Cortex of kidney (tissue), 1 donor: ENCODE results near the gene NWD2.

ENCODE experiments used
- DNase-seq: peaks from one replicate; lab custom pipeline; 2025; lab: John Stamatoyannopoulos, UW

NWD2 gene

GRCh38 chr4:37438564-37439279 lies 194.2 kb downstream of the NWD2 start:
- no peak for DNase-seq

DNA sequence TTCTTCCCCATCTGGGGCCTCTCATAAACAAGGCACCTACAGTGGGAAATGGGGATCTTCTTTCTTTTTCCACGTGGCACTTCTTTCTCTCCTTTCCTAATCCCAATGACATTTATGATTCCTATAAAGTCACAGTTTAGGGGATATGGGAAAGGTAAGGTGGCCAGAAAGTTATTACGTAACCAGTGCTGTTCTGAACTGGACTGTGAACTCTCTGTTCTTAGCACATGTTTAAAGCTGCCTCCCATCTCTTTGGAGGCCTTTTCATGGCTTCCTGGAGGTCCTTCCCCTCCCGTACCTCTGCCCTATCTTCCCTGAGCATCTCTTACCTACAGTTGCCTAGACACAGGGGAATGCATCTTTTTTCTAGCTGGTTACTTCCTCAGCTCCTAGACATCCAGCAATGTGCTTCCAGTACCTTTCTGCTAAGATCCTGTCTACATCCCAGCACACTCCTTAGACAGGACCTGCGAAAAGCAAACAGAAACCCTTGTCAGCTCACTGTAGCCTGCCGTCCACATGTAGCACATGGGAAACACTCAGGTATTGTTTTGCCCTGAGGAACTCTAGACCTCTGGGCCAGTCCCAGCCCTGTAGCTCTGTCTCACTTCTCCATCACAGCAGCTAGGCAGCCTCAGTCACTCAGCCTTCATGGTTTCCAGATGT lies 195.4 kb downstream of the NWD2 start:
- DNase-seq, result no peak

DNA sequence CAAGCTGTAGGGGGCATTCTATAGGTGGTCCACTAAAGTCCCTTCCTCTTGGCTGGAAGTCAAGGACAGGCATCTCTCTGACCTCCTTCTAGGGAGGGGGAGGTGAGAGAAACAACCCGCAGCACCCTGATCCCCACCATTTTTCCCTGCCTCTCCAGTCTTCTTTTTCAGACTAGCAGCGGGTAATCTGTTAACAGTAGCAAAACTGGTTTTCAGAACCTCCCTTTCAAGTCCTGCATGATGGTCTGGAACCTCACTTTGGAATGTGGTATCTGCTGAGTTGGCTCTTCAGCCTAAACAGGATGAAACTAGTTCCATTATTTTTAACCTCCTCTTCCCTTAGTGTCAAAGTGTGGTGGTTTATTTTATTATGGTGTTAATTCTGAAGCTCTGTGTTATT lies 196.0 kb downstream of the NWD2 start:
- DNase-seq, result no peak

DNA sequence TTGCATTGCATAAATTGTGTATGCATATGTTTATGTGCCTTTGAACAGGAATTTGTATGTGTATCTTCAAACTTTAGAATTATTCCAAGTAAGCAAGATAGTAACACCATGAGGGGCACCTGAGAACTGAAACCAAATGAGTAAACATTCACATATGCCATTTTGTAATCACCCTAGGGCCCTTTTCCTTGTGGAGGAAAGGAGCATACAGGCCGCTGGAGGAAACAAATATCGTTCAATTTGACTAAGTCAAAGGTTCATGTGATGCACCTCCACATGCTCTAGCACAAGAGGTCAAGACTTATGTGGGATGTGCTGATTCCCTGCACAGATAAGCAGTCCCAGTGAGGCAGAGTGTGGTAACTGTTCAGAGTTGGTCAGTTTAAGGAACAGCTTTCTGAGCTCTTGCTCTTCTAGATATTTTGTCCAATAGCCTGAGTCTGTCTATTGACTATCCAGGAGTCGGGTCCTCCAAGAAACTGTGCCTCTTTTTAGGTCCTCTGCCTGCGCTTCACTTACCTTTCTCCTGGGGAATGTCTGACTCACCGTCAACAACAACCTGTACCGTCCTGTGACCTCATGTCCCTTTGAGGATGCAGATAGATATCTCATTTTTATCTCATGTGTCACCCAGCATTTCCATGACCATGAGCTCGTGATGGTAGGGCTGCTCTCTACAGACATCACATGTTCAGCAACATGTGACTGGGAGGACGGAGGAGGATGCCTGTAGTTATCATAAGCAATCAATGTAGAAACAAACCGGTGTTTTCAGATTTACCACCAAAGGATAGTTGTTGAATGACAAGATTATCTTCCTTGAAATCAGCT lies 196.9 kb downstream of the NWD2 start:
- DNase-seq, result no peak

- no peak for DNase-seq
Measured at GRCh38 chr4:37442062-37442323, 197.4 kb downstream of the NWD2 start.

- no peak for DNase-seq
Measured at GRCh38 chr4:37443137-37443536, 198.6 kb downstream of the NWD2 start.

- DNase-seq, result no peak
Measured at GRCh38 chr4:37445023-37445422, 200.5 kb downstream of the NWD2 start.

- DNase-seq, result no peak
Measured at GRCh38 chr4:37446016-37446415, 201.5 kb downstream of the NWD2 start.

DNA sequence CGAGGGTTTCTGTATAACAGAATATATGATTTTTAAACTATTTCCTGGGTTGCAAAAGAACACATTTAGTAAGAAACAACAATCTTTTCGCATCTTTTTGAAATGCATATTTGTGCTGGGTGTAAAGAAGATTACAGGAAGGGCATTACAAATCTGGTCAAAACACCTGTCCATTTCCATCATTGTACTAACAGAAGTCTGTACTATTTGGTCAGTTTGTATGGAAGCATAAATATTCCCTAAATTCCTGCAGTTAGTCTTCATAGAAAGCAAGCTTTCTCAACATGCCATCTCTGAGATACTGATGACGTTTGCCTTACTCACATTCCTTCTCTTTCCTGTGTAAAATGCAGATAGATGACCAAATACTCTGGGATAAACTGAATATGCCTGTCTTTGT lies 203.3 kb downstream of the NWD2 start:
- DNase-seq, result no peak

- no peak for DNase-seq
Measured at GRCh38 chr4:37450309-37450708, 205.8 kb downstream of the NWD2 start.

DNA sequence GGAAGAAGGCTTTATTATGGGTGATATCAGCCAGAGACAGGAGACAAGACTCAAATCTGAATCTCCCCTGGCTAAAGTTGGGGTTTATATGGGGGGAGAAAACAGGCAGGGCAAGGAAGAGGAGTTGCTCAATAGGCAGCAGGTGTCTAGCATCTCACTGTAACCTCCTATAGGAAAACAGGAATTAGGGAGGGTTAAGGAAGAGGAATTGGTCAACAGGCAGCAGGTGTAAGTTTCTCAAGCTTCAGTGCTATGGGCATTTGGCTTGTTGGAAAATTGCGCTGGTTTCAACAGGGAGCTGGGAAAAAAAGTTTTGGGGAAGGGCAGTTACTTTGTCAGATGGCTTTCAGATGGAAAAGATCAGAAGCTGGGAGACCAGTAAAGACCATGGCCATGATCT lies 206.4 kb downstream of the NWD2 start:
- DNase-seq, result no peak

DNA sequence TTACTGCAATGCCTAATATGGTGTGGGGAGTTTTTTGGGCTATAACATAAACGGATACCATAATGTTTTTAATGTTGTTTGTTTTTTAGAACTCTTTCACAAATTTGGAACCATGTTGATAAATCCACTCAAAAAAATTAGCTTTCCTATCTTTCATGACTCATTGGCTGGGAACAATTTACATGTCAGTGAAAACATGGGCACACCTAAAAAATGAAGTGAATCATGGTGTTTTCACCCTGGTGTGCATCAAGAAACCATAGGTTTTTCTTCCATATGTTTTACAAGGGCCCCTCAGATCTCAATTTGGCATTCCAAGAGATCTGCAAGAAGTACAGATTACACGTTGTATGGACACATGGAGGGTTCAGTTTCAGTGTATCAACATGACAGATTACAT lies 207.1 kb downstream of the NWD2 start:
- no peak for DNase-seq

- no peak for DNase-seq
Measured at GRCh38 chr4:37452952-37453280, 208.4 kb downstream of the NWD2 start.

DNA sequence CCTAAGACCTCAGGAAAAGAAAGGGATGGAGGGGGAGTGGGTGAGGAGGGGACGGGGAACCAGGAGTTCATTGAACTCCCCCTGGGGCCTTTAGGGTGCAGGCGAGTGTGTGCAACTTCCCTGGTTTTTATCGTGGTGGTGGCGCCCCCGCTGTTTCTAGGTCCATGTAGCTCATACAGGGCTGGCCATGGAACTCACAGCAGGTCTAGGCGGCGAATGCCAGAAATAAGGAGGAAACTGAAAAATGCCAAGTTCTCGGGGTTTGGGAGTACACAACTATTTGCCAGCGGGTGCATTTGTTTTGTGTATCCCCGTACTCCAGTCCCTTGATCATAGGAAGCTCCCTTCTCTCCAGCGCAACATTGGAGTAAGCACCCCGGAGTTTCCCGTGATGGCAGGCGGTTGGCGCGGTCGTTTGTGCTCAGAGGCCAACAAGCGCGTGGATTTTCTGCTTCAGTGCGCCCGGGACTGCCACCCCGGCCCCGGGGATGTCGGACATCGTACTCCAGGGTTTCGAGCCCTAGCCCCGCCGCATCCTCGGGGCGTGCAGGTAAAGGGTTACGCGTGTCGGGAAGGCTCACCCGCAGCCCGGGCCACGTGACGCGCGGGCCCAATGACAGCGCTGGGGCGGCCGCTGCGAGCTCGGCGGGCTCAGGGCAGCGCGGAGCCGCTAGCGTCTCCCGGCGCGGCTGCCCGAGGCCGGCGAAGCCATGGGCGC lies 208.9 kb downstream of the NWD2 start:
- peak; percentile 41 for DNase-seq

DNA sequence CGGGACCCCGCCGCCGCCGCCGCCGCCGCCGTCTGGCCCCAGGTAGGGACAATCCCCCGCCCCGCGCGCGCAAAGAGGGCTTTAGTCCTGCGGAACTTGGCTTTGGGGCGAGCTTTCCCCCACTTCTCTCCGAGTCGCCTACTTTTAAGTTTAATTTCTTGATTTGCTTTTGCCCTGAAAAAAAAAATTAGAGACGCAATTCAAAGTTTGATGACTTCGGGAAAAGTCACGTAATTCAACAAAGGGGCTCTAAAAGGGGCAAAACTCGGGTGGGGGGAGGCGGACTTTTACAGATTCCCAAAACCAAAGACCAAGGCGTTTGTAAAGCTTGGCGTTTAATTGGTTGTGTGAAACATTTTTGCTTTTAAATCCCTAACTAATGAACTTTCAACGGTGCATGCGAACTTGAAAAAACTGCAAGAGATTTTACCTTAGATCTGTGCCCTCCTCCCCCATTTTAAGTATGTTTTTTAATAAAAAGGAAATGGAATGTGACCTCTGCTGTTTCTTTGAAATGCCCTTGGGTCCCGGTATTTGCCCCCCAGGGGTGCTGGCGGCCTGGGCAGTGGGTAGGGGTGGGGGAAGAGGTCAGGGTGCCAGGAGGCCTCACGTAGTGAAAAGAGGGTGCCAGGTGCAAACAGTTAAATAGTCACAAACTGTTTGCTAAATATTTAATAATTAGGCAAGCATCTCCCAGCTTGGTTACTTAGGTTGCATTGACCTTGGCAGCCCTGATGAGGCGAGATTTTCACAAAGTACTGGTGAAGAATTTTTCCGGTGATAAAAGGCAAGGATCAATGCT lies 209.7 kb downstream of the NWD2 start:
- DNase-seq, result no peak

DNA sequence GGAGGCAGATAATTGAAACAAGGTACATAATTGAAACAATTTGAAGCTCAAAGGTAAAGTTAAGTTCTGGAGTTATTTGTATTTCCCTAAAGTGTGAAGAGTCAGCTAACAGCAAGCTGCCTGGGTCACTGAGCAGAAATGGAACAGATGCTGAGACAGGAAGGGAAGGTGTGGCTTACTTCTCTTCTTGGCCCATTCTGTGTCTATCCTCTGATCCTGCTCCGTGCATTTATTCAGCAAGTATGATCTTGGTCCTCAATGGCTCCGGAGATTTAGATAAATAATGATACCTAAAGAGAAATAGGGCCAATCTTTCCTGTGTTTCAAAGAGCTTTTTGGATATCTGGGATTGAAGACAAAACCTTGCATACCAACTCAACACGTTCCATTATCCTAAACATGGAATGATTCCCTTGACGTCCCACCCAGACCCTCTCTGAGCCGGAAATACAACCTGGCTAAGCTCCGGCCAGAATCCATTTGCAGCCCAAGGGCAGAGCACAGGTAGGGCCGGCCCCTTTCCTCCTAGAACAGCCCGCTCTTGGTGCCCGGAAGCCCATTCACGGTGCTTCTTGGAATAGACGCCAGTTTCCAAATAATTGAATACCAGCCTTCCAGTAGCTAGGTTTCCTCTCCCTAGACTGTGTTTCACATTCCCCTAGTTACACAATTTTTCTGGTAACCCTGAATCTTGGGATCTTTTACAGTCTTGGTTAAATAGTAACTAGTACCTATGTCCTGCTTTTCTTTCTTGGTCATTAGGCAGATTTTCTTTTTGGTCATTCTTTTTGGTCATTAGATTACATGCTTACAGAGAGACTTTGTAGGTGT lies 211.0 kb downstream of the NWD2 start:
- DNase-seq, result no peak

- no peak for DNase-seq
Measured at GRCh38 chr4:37461801-37462200, 217.3 kb downstream of the NWD2 start.

DNA sequence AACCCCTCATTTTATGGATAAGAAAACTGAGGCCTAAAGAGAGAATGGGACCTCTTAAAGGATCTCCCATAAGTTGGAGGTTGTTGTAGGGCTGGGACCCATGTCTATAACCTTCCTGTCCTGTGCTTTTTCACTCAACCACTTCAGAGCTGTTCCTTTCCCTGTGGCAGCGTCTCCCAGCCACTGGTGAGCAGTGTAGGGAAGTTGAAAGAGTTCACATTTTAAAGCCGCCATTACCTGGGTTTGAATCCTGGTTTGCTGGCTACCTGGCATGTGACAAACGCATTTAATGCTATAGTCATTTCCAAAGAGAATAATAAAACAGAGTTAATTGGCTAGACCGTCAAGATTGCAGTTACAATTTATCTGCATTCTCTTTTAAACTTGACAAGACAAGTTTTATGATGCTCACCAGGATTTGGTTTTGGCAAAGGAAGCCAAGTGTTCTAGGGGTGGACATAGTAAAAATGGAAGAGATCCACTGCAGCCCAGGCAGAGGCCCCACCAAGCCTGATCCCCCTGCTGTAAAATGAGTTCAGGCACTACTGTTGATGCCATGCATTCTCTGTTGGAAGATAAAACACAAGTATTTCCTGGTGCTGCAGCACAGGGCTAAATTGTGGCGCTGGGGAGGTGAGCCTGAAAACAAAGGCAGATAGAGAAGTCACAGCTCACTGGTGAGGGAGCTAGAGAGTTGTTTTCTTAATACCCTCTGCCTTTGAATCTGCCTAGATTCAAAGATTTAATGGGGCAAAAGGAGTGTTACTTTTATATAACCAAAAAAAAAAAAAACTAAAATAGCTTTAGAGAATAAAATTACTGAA lies 218.7 kb downstream of the NWD2 start:
- no peak for DNase-seq

- no peak for DNase-seq
Measured at GRCh38 chr4:37464373-37465128, 220.0 kb downstream of the NWD2 start.
